ENCODE results near the gene PLEKHO2.

PLEKHO2 gene

DNA sequence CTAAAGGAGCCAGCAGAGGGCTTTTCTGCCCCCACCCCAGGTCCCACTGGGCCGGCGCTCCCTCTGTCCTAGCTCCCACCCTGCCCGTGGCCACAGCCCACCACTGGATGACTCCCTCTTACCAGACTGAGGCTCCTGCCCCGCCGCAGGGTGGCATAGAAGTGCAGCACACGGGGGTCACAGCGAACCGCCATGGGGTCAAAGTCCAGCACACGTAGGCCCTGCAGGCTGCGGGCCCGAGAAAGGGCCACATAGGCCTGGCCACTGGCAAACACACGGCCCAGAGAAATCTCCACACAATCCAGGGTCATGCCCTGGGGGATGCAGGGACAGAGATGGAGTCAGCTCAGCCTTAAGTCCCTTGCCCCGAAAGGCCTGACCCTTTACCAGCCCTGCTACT is 25.3 kb upstream of the PLEKHO2 start:
- Histone ChIP-seq H3K36me3 (replicated peaks; ENCODE audit: low read depth, low read length) (peaks cover 53% of the 10 kb centered on the region), H3K27me3 (ENCODE audit: low read depth, low read length) (no peaks in the 10 kb centered on the region), H3K4me2 (ENCODE audit: low read length) (no peak overlapping the region)

DNA sequence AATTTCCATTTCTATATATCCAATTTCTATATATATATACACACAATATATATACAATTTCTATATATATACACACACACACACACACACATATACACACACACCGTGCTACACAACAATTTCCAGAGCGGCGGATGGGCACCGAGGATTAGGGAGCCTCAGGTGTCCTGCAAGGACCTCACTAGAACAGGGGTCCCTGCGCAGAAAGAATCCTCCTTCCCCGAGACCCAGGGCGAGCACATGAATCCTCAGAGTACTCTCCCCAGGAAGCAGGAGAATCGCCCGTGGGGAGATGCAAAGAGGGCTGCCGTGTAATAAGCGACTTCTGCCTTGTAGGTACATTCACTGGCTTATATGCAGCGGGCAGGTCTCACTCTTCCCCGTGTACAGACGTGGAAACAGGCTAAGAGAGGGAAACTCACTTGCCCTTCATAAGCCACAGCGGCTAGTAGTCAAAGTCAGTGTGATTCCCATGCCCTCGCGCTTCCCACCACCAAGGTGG is 16.7 kb upstream of the PLEKHO2 start:
- Histone ChIP-seq H3K9ac (ENCODE audit: low read length) (peak overlapping the region; percentile 90), H3K9me3 (ENCODE audit: insufficient read depth, low read length) (no peaks in the 10 kb centered on the region), H3K79me2 (ENCODE audit: low read length) (peaks cover 35% of the 10 kb centered on the region), H2AFZ (ENCODE audit: low read depth, low read length) (0 out of 2 replicates have a peak overlapping the region, but pooled peaks have one; percentile 24), H3K4me2 (ENCODE audit: low read length) (peak overlapping the region; percentile 77), H3K4me3 (ENCODE audit: low read length) (peak overlapping the region; percentile 88), H3K36me3 (replicated peaks; ENCODE audit: low read depth, low read length) (peaks cover 30% of the 10 kb centered on the region), H3K4me1 (ENCODE audit: low read length) (peaks cover 24% of the 10 kb centered on the region), H3K27me3 (ENCODE audit: low read depth, low read length) (no peaks in the 10 kb centered on the region), H3K27ac (ENCODE audit: low read length) (peak overlapping the region; percentile 86), H4K20me1 (ENCODE audit: insufficient read depth, low read length) (no peaks in the 10 kb centered on the region)
- TF ChIP-seq EZH2phosphoT487 (IDR thresholded peaks at IDR 0.05; ENCODE audit: low read depth), result no peak
- TF ChIP-seq, protein P1, sequence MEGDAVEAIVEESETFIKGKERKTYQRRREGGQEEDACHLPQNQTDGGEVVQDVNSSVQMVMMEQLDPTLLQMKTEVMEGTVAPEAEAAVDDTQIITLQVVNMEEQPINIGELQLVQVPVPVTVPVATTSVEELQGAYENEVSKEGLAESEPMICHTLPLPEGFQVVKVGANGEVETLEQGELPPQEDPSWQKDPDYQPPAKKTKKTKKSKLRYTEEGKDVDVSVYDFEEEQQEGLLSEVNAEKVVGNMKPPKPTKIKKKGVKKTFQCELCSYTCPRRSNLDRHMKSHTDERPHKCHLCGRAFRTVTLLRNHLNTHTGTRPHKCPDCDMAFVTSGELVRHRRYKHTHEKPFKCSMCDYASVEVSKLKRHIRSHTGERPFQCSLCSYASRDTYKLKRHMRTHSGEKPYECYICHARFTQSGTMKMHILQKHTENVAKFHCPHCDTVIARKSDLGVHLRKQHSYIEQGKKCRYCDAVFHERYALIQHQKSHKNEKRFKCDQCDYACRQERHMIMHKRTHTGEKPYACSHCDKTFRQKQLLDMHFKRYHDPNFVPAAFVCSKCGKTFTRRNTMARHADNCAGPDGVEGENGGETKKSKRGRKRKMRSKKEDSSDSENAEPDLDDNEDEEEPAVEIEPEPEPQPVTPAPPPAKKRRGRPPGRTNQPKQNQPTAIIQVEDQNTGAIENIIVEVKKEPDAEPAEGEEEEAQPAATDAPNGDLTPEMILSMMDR (IDR thresholded peaks at IDR 0.05; ENCODE audit: low read depth, low read length), result no peak

More for the DNA sequence above, 25.3 kb upstream of the PLEKHO2 start:
- Histone ChIP-seq H3K4me1 (ENCODE audit: low read length) (peaks cover 6% of the 10 kb centered on the region), H3K9me3 (ENCODE audit: insufficient read depth, low read length) (no peaks in the 10 kb centered on the region), H3K79me2 (ENCODE audit: low read length) (no peaks in the 10 kb centered on the region), H2AFZ (ENCODE audit: low read depth, low read length) (no peak overlapping the region), H4K20me1 (ENCODE audit: insufficient read depth, low read length) (peaks cover 3% of the 10 kb centered on the region; the same call in 1 of the 2 replicates), H3K4me3 (ENCODE audit: low read length) (no peak overlapping the region), H3K9ac (ENCODE audit: low read length) (no peak overlapping the region), H3K27ac (ENCODE audit: low read length) (no peak overlapping the region)
- no peak for TF ChIP-seq EZH2phosphoT487 (IDR thresholded peaks at IDR 0.05; ENCODE audit: low read depth)
- TF ChIP-seq, protein P1 (IDR thresholded peaks at IDR 0.05; ENCODE audit: low read depth, low read length), result no peak

DNA sequence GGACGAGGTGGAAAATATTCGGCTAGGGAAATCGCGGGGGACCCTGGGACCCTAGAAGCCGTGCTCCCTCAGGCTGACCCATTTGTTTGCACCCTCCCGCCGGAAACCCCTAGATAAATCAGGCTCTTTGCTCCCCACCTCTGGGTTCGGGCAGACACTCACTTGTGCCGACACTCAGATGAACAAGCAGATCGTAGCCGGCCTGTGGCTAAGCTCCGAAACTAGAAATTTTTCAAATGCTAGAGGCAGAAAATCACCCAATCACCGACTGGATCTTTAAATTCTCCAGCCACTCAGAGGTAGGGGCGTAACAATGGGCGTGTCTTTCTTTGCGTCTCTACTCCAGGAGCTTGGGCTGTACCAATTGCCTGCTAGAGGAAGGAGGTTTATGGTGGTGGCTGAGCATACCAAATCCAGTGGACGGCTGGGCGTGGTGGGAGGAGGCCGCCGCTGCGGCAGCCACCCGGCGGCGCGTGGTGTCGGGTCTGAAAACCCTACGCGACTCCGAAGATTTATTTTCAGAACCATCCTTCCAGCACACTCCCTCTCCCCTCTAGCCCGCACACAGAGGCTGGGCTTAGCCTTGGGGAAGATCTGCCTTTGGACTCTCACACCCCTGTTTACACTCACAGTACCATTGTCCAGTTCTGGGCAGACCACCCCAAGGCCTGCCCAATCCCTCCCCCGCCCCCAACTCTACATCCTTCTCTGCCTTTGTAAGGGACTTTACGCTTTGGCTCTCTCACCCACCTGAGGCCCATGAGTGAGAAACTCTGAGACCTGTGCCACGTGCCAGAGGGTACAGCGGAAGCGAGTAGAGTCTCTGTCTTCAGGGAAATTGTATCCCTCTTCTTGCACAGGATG is 16.1 kb upstream of the PLEKHO2 start, which contains the start of gene PIF1:
Gene PIF1, minus strand, starts transcription at position 217 of the 864 bp plus-strand sequence. CDS start 1,312 bp downstream, outside the sequence.
- Histone ChIP-seq H3K9ac (ENCODE audit: low read length) (peak within 1 kb of the TSS; percentile 90), H3K27me3 (ENCODE audit: low read depth, low read length) (no peaks in the 10 kb centered on the region), H3K9me3 (ENCODE audit: insufficient read depth, low read length) (no peaks in the 10 kb centered on the region), H3K36me3 (replicated peaks; ENCODE audit: low read depth, low read length) (peaks cover 25% of the 10 kb centered on the region), H3K4me2 (ENCODE audit: low read length) (peak within 1 kb of the TSS; percentile 100), H3K4me3 (ENCODE audit: low read length) (peak within 1 kb of the TSS; percentile 88), H3K27ac (ENCODE audit: low read length) (peak within 1 kb of the TSS; percentile 86), H4K20me1 (ENCODE audit: insufficient read depth, low read length) (no peaks in the 10 kb centered on the region), H2AFZ (ENCODE audit: low read depth, low read length) (peak within 1 kb of the TSS; percentile 51), H3K79me2 (ENCODE audit: low read length) (peaks cover 35% of the 10 kb centered on the region), H3K4me1 (ENCODE audit: low read length) (peaks cover 24% of the 10 kb centered on the region)
- TF ChIP-seq EZH2phosphoT487 (IDR thresholded peaks at IDR 0.05; ENCODE audit: low read depth), result no peak
- TF ChIP-seq, protein P1 (IDR thresholded peaks at IDR 0.05; ENCODE audit: low read depth, low read length), result no peak

DNA sequence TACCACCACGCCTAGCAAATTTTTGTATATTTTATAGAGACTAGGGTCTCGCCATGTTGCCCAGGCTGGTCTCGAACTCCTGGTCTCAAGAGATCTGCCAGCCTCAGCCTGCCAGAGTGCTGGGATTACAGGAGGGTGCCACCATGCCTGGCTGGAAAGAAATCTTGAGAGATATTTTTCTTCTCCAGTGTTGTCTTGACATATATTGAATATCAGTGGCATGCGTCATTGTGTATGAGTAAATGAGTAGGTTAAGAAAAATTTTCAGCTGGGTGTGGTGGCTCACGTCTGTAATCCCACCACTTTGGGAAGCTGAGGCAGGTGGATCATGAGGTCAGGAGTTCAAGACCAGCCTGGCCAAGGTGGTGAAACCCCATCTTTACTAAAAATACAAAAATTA is 12.7 kb upstream of the PLEKHO2 start:
- H3K27ac ChIP-seq (ENCODE audit: low read length), result no peak overlapping the region
- no peaks in the 10 kb centered on the region for H3K27me3 ChIP-seq (ENCODE audit: low read depth, low read length)
- H3K4me1 ChIP-seq (ENCODE audit: low read length), result peaks cover 14% of the 10 kb centered on the region
- H2AFZ ChIP-seq (ENCODE audit: low read depth, low read length), result no peak overlapping the region
- no peaks in the 10 kb centered on the region for H4K20me1 ChIP-seq (ENCODE audit: insufficient read depth, low read length)
- TF ChIP-seq EZH2phosphoT487 (IDR thresholded peaks at IDR 0.05; ENCODE audit: low read depth), result no peak
- TF ChIP-seq, protein P1 (IDR thresholded peaks at IDR 0.05; ENCODE audit: low read depth, low read length), result no peak
- no peak overlapping the region for H3K4me3 ChIP-seq (ENCODE audit: low read length)
- H3K9me3 ChIP-seq (ENCODE audit: insufficient read depth, low read length), result no peaks in the 10 kb centered on the region
- H3K36me3 ChIP-seq (replicated peaks; ENCODE audit: low read depth, low read length), result peaks cover 3% of the 10 kb centered on the region
- H3K79me2 ChIP-seq (ENCODE audit: low read length), result peaks cover 23% of the 10 kb centered on the region
- no peak overlapping the region for H3K4me2 ChIP-seq (ENCODE audit: low read length)
- no peak overlapping the region for H3K9ac ChIP-seq (ENCODE audit: low read length)
